ENCODE data around the gene TUBA4B. TPM values are rescaled to one million over a fixed set of nuclear protein-coding genes. Genes with fewer than 3 reads are reported as not detected.
"Not testable (repeated sequence)": the region's sequence is repeated elsewhere in the genome, so short reads cannot be mapped to it uniquely, and the experiment has no call there.

Gene TUBA4B
- total and polyA plus RNA-seq, 4 donors = 0.38 to 1.5 (median 0.39) TPM; not detected in 1

DNA sequence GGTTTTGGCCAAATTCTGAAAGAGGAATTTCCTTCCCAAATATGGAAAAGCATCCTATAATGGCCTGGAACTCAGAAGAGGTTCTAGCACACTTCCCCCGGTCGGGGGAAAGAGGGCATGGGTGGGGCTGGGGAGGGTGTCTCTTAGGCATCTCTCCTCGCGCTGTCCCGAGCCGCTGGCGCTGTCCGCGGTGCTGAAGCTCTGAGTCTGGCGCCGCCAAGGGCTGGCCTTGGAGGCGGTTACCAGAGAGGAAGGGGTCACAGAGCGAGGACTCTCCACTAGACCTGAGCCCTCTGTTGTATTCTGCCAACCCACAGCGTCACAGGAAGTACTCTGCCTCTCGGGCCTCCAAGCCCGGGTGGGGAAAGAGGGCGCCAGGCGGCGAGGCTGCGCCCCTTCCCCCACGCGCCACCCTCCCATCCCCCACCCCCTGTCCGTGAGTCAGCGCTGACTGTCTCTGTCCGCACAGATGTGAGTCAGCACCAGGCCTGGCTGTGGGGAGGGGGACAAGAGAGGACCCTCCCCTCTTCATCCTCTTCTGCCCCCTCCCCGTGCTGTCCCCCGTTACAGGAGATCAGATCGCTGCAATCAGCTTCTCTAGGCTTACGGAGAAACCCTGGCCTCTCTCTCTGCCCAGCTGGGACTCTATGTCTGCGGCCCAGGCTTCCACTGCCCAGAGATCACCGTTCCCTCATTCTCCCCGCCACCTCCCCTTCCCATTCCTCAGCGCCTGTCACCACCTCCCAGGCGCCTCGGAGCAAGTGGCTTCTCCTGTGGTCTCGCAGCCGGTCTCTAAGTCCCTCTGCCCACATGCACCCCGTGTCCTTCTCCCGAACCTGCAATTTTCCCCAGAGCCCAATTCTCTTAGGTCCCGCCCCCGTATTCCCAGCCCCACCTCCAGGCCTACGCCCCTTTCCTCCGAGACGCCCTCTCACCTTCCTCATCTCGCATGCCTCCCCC is 55.4 kb downstream of the TUBA4B start:
- Histone ChIP-seq H3K4me3 (ENCODE audit: low read depth, low read length) (peak overlapping the region; percentile 35), H3K4me1 (ENCODE audit: control insufficient read depth, insufficient read depth, low read length) (peaks cover 17% of the 10 kb centered on the region), H3K27me3 (ENCODE audit: control insufficient read depth, insufficient read depth, low read length) (peaks cover 17% of the 10 kb centered on the region), H3K36me3 (ENCODE audit: control insufficient read depth, insufficient read depth, low read length) (peaks cover 3% of the 10 kb centered on the region), H3K27ac (ENCODE audit: low read depth, low read length) (no peak overlapping the region), H3K9me3 (ENCODE audit: control insufficient read depth, insufficient read depth, low read length) (no peaks in the 10 kb centered on the region)
- under 1% methylated on average over 33 of the region's 45 CpGs for WGBS (ENCODE audit: insufficient coverage)
- DNase-seq (ENCODE audit: low read depth in 4 of 6, low spot score in 6 of 6) = peak in 2 of 6 donors; percentile 79 to 86

DNA sequence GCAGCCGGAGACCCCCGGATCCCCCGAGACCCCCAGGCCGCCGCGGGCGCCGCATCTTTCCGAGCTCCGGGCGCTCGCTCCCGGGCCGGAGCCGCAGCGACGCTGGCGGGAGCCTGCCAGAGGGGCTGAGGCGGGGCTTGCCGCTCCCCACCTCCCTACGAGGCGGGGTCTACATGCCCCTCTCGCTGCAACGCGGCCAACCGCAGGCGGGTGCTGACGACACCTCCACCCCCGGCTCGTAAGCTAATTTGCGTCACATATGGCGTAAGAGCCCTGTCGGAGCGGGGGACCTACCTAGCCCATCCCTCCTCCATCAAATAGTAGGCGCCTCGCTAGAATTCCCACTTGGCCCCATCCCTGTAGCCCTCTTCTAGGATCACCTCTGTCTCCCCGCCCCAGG is 56.2 kb downstream of the TUBA4B start, which contains the start of gene PTPRN:
PTPRN (minus strand) TSS at position 124 of the 400 bp plus-strand sequence; CDS start at position 55, 69 bp downstream.
- Histone ChIP-seq H3K36me3 (ENCODE audit: control insufficient read depth, insufficient read depth, low read length) (no peaks in the 10 kb centered on the region), H3K27me3 (ENCODE audit: control insufficient read depth, insufficient read depth, low read length) (peaks cover 17% of the 10 kb centered on the region), H3K9me3 (ENCODE audit: control insufficient read depth, insufficient read depth, low read length) (no peaks in the 10 kb centered on the region), H3K4me1 (ENCODE audit: control insufficient read depth, insufficient read depth, low read length) (peaks cover 17% of the 10 kb centered on the region), H3K27ac (ENCODE audit: low read depth, low read length) (no peak within 1 kb of the TSS), H3K4me3 (ENCODE audit: low read depth, low read length) (peak within 1 kb of the TSS; percentile 35)
- WGBS (ENCODE audit: insufficient coverage) = under 1% methylated on average over 34 of the region's 37 CpGs
- DNase-seq (ENCODE audit: low read depth in 4 of 6, low spot score in 6 of 6) = peak in 2 of 6 donors; percentile 89 to 97

DNA sequence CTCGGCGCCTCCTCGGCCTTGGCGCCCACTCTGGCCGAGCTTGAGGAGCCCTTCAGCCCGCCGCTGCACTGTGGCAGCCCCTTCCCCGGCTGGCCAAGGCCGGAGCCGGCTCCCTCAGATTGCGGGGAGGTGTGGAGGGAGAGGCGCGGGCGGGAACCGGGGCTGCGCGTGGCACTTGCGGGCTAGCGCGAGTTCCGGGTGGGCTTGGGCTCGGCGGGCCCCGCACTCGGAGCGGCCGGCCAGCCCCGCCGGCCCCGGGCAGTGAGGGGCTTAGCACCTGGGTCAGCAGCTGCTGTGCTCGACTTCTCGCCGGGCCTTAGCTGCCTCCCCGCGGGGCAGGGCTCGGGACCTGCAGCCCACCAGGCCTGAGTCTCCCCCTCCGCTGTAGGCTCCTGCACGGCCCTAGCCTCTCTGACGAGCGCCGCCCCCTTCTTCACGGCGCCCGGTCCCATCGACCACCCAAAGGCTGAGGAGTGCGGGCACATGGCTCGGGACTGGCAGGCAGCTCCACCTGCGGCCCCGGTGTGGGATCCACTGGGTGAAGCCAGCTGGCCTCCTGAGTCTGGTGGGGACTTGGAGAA is 59.7 kb downstream of the TUBA4B start:
- Histone ChIP-seq H3K27me3 (ENCODE audit: control insufficient read depth, insufficient read depth, low read length) (peaks cover 12% of the 10 kb centered on the region), H3K4me1 (ENCODE audit: control insufficient read depth, insufficient read depth, low read length) (peaks cover 12% of the 10 kb centered on the region)
- H3K4me3 ChIP-seq (ENCODE audit: low read depth, low read length); H3K27ac ChIP-seq (ENCODE audit: low read depth, low read length); H3K9me3 ChIP-seq (ENCODE audit: control insufficient read depth, insufficient read depth, low read length); H3K36me3 ChIP-seq (ENCODE audit: control insufficient read depth, insufficient read depth, low read length); DNase-seq (ENCODE audit: low read depth in 4 of 6, low spot score in 6 of 6): not testable (repeated sequence)
- 91% methylated on average over 39 of the region's 49 CpGs for WGBS (ENCODE audit: insufficient coverage)

- Histone ChIP-seq H3K9me3 (ENCODE audit: control insufficient read depth, insufficient read depth, low read length) (no peaks in the 10 kb centered on the region), H3K4me3 (ENCODE audit: low read depth, low read length) (no peak overlapping the region)
- WGBS (ENCODE audit: insufficient coverage) = 90% methylated on average over 8 of the region's 16 CpGs
These were observed 61.9 kb downstream of the TUBA4B start for GRCh38 chr2:219314804-219315468.

More at GRCh38 chr2:219314804-219315468, 61.9 kb downstream of the TUBA4B start:
- peaks cover 8% of the 10 kb centered on the region for H3K27me3 ChIP-seq (ENCODE audit: control insufficient read depth, insufficient read depth, low read length)
- no peak overlapping the region for H3K27ac ChIP-seq (ENCODE audit: low read depth, low read length)
- no peaks in the 10 kb centered on the region for H3K4me1 ChIP-seq (ENCODE audit: control insufficient read depth, insufficient read depth, low read length)
- H3K36me3 ChIP-seq (ENCODE audit: control insufficient read depth, insufficient read depth, low read length) = no peaks in the 10 kb centered on the region
- DNase-seq (ENCODE audit: low read depth in 4 of 6, low spot score in 6 of 6) = no peak

Small RNAs within 50 kb of the gene (small RNA-seq; reads per million reads assigned to genes)
- 0.81 reads per million, percentile 74 among the genes with 10 or more reads in this experiment for gene MIR153-1 (ENCODE audit: low replicate concordance)

Other genes with a start within 250 kb of the TUBA4B start
- 1 to 10 TPM in 1 of 2 donors, under 1 TPM in 1; 0.79 to 4.8 TPM for gene CFAP65, start 211.7 kb upstream of the TUBA4B start, total RNA-seq
- 1 to 10 TPM; 5.3 to 9.0 TPM for gene CFAP65, start 211.7 kb upstream of the TUBA4B start, polyA plus RNA-seq (ENCODE audit: insufficient read length in 2 of 2)
- under 1 TPM; 0.28 to 0.30 TPM for gene IHH, start 192.3 kb upstream of the TUBA4B start, total RNA-seq
- under 1 TPM; 0.39 to 0.59 TPM for gene IHH, start 192.3 kb upstream of the TUBA4B start, polyA plus RNA-seq (ENCODE audit: insufficient read length in 2 of 2)
- gene NHEJ1, start 92.4 kb upstream of the TUBA4B start, total RNA-seq = 10 to 100 TPM; 11.4 to 12.7 TPM
- 10 to 100 TPM in 1 of 2 donors, 1 to 10 TPM in 1; 9.8 to 10.9 TPM for gene NHEJ1, start 92.4 kb upstream of the TUBA4B start, polyA plus RNA-seq (ENCODE audit: insufficient read length in 2 of 2)
- gene SLC23A3, start 83.2 kb upstream of the TUBA4B start, total RNA-seq = 1 to 10 TPM in 1 of 2 donors, under 1 TPM in 1; 0.69 to 1.7 TPM
- 1 to 10 TPM in 1 of 2 donors, under 1 TPM in 1; 0.17 to 2.4 TPM for gene SLC23A3, start 83.2 kb upstream of the TUBA4B start, polyA plus RNA-seq (ENCODE audit: insufficient read length in 2 of 2)
- gene CNPPD1, start 76.3 kb upstream of the TUBA4B start, total RNA-seq = 10 to 100 TPM; 27.5 to 37.8 TPM
- 10 to 100 TPM; 53.7 to 57.5 TPM for gene CNPPD1, start 76.3 kb upstream of the TUBA4B start, polyA plus RNA-seq (ENCODE audit: insufficient read length in 2 of 2)
- gene RETREG2, start 75.0 kb upstream of the TUBA4B start, total RNA-seq = 10 to 100 TPM; 64.6 to 78.6 TPM
- 100 to 1,000 TPM; 170 to 188 TPM for gene RETREG2, start 75.0 kb upstream of the TUBA4B start, polyA plus RNA-seq (ENCODE audit: insufficient read length in 2 of 2)
- gene ZFAND2B, start 46.5 kb upstream of the TUBA4B start, total RNA-seq = 10 to 100 TPM; 14.5 to 40.5 TPM
- 10 to 100 TPM; 37.2 to 46.4 TPM for gene ZFAND2B, start 46.5 kb upstream of the TUBA4B start, polyA plus RNA-seq (ENCODE audit: insufficient read length in 2 of 2)
- 10 to 100 TPM; 39.7 to 47.2 TPM for gene ABCB6, start 34.3 kb upstream of the TUBA4B start, total RNA-seq
- 10 to 100 TPM; 60.6 to 78.8 TPM for gene ABCB6, start 34.3 kb upstream of the TUBA4B start, polyA plus RNA-seq (ENCODE audit: insufficient read length in 2 of 2)
- 10 to 100 TPM; 26.2 to 45.9 TPM for gene ATG9A, start 23.6 kb upstream of the TUBA4B start, total RNA-seq
- gene ATG9A, start 23.6 kb upstream of the TUBA4B start, polyA plus RNA-seq (ENCODE audit: insufficient read length in 2 of 2) = 10 to 100 TPM; 56.0 to 59.8 TPM
- gene ANKZF1, start 23.4 kb upstream of the TUBA4B start, total RNA-seq = 10 to 100 TPM; 29.2 to 53.6 TPM
- 10 to 100 TPM; 44.0 to 74.2 TPM for gene ANKZF1, start 23.4 kb upstream of the TUBA4B start, polyA plus RNA-seq (ENCODE audit: insufficient read length in 2 of 2)
- gene GLB1L, start 7.8 kb upstream of the TUBA4B start, total RNA-seq = 10 to 100 TPM in 1 of 2 donors, 1 to 10 TPM in 1; 9.4 to 22.1 TPM
- gene GLB1L, start 7.8 kb upstream of the TUBA4B start, polyA plus RNA-seq (ENCODE audit: insufficient read length in 2 of 2) = 10 to 100 TPM; 11.4 to 12.0 TPM
- 10 to 100 TPM; 16.4 to 25.0 TPM for gene STK16, start 7.8 kb upstream of the TUBA4B start, total RNA-seq
- gene STK16, start 7.8 kb upstream of the TUBA4B start, polyA plus RNA-seq (ENCODE audit: insufficient read length in 2 of 2) = 10 to 100 TPM; 36.3 to 38.7 TPM
- gene TUBA4A, start 675 bp downstream of the TUBA4B start, total RNA-seq = 10 to 100 TPM; 14.3 to 43.9 TPM
- 10 to 100 TPM; 73.6 to 84.9 TPM for gene TUBA4A, start 675 bp downstream of the TUBA4B start, polyA plus RNA-seq (ENCODE audit: insufficient read length in 2 of 2)
- 100 to 1,000 TPM in 1 of 2 donors, 10 to 100 TPM in 1; 81.5 to 101 TPM for gene DNAJB2, start 26.1 kb downstream of the TUBA4B start, total RNA-seq
- 100 to 1,000 TPM; 163 to 186 TPM for gene DNAJB2, start 26.1 kb downstream of the TUBA4B start, polyA plus RNA-seq (ENCODE audit: insufficient read length in 2 of 2)
- gene PTPRN, start 56.2 kb downstream of the TUBA4B start, total RNA-seq = 10 to 100 TPM; 12.6 to 67.3 TPM
- gene PTPRN, start 56.2 kb downstream of the TUBA4B start, polyA plus RNA-seq (ENCODE audit: insufficient read length in 2 of 2) = 10 to 100 TPM; 72.2 to 88.1 TPM
- gene RESP18, start 79.5 kb downstream of the TUBA4B start, total RNA-seq = 1 to 10 TPM; 1.1 to 2.8 TPM
- 1 to 10 TPM; 6.6 to 7.0 TPM for gene RESP18, start 79.5 kb downstream of the TUBA4B start, polyA plus RNA-seq (ENCODE audit: insufficient read length in 2 of 2)
- 10 to 100 TPM; 25.6 to 40.8 TPM for gene DNPEP, start 134.7 kb downstream of the TUBA4B start, total RNA-seq
- 10 to 100 TPM; 40.2 to 57.2 TPM for gene DNPEP, start 134.7 kb downstream of the TUBA4B start, polyA plus RNA-seq (ENCODE audit: insufficient read length in 2 of 2)
- 1 to 10 TPM; 4.8 to 5.5 TPM for gene DES, start 165.1 kb downstream of the TUBA4B start, total RNA-seq
- 1 to 10 TPM; 3.5 to 8.8 TPM for gene DES, start 165.1 kb downstream of the TUBA4B start, polyA plus RNA-seq (ENCODE audit: insufficient read length in 2 of 2)
- 10 to 100 TPM; 12.2 to 20.8 TPM for gene SPEG, start 181.6 kb downstream of the TUBA4B start, total RNA-seq
- gene SPEG, start 181.6 kb downstream of the TUBA4B start, polyA plus RNA-seq (ENCODE audit: insufficient read length in 2 of 2) = 10 to 100 TPM; 71.1 to 84.2 TPM
- 10 to 100 TPM; 19.0 to 29.8 TPM for gene GMPPA, start 245.6 kb downstream of the TUBA4B start, total RNA-seq
- 10 to 100 TPM; 19.2 to 23.6 TPM for gene GMPPA, start 245.6 kb downstream of the TUBA4B start, polyA plus RNA-seq (ENCODE audit: insufficient read length in 2 of 2)